ENCODE data around the gene TMEM51. TPM values are rescaled to one million over a fixed set of nuclear protein-coding genes. Genes with fewer than 3 reads are reported as not detected.

Gene TMEM51
- total RNA-seq, 1 donor = 0.72 TPM

- Histone ChIP-seq H3K27me3 (ENCODE audit: insufficient read depth, low read length) (no peaks in the 10 kb centered on the region), H3K79me2 (ENCODE audit: insufficient read depth, low read length) (no peaks in the 10 kb centered on the region), H3K36me3 (ENCODE audit: insufficient read depth, low read length) (no peaks in the 10 kb centered on the region), H3K4me1 (ENCODE audit: insufficient read depth, low read length) (no peaks in the 10 kb centered on the region), H2AFZ (ENCODE audit: low read length) (no peak overlapping the region), H3K27ac (ENCODE audit: low read depth, low read length) (no peak overlapping the region), H3K9me3 (ENCODE audit: low read depth, low read length) (no peaks in the 10 kb centered on the region), H3K4me3 (ENCODE audit: insufficient read depth, low read length) (no peak overlapping the region), H3K4me2 (ENCODE audit: insufficient read depth, low read length) (no peak overlapping the region), H4K20me1 (ENCODE audit: insufficient read depth, low read length) (no peaks in the 10 kb centered on the region)
- DNase-seq (ENCODE audit: insufficient read length, low spot score, missing footprints) = no peak
- no peak for TF ChIP-seq CTCF (IDR thresholded peaks at IDR 0.05; ENCODE audit: extremely low read depth, low read depth, low read length)
These were observed 66.5 kb downstream of the TMEM51 start for GRCh38 chr1:15220024-15220392.

GRCh38 chr1:15220825-15221431, 67.4 kb downstream of the TMEM51 start:
- Histone ChIP-seq H3K27ac (ENCODE audit: low read depth, low read length) (no peak overlapping the region), H3K79me2 (ENCODE audit: insufficient read depth, low read length) (no peaks in the 10 kb centered on the region), H3K4me3 (ENCODE audit: insufficient read depth, low read length) (no peak overlapping the region), H3K27me3 (ENCODE audit: insufficient read depth, low read length) (no peaks in the 10 kb centered on the region), H4K20me1 (ENCODE audit: insufficient read depth, low read length) (no peaks in the 10 kb centered on the region), H3K36me3 (ENCODE audit: insufficient read depth, low read length) (no peaks in the 10 kb centered on the region), H2AFZ (ENCODE audit: low read length) (no peak overlapping the region), H3K4me2 (ENCODE audit: insufficient read depth, low read length) (no peak overlapping the region), H3K4me1 (ENCODE audit: insufficient read depth, low read length) (no peaks in the 10 kb centered on the region), H3K9me3 (ENCODE audit: low read depth, low read length) (no peaks in the 10 kb centered on the region)
- no peak for TF ChIP-seq CTCF (IDR thresholded peaks at IDR 0.05; ENCODE audit: extremely low read depth, low read depth, low read length)
- no peak for DNase-seq (ENCODE audit: insufficient read length, low spot score, missing footprints)

- no peaks in the 10 kb centered on the region for H3K36me3 ChIP-seq (ENCODE audit: insufficient read depth, low read length)
- no peak overlapping the region for H3K4me3 ChIP-seq (ENCODE audit: insufficient read depth, low read length)
- no peaks in the 10 kb centered on the region for H3K27me3 ChIP-seq (ENCODE audit: insufficient read depth, low read length)
- H3K27ac ChIP-seq (ENCODE audit: low read depth, low read length) = no peak overlapping the region
- H3K4me1 ChIP-seq (ENCODE audit: insufficient read depth, low read length) = no peaks in the 10 kb centered on the region
- no peak for DNase-seq (ENCODE audit: insufficient read length, low spot score, missing footprints)
- H3K4me2 ChIP-seq (ENCODE audit: insufficient read depth, low read length) = no peak overlapping the region
- no peaks in the 10 kb centered on the region for H4K20me1 ChIP-seq (ENCODE audit: insufficient read depth, low read length)
- no peak for TF ChIP-seq CTCF (IDR thresholded peaks at IDR 0.05; ENCODE audit: extremely low read depth, low read depth, low read length)
- H2AFZ ChIP-seq (ENCODE audit: low read length) = no peak overlapping the region
- no peaks in the 10 kb centered on the region for H3K9me3 ChIP-seq (ENCODE audit: low read depth, low read length)
- no peaks in the 10 kb centered on the region for H3K79me2 ChIP-seq (ENCODE audit: insufficient read depth, low read length)
These were observed 69.2 kb downstream of the TMEM51 start for GRCh38 chr1:15222653-15223303.

- no peak overlapping the region for H3K4me2 ChIP-seq (ENCODE audit: insufficient read depth, low read length)
- H2AFZ ChIP-seq (ENCODE audit: low read length) = no peak overlapping the region
- DNase-seq (ENCODE audit: insufficient read length, low spot score, missing footprints) = no peak
- H4K20me1 ChIP-seq (ENCODE audit: insufficient read depth, low read length) = no peaks in the 10 kb centered on the region
- TF ChIP-seq CTCF (IDR thresholded peaks at IDR 0.05; ENCODE audit: extremely low read depth, low read depth, low read length) = no peak
- H3K4me1 ChIP-seq (ENCODE audit: insufficient read depth, low read length) = no peaks in the 10 kb centered on the region
- no peaks in the 10 kb centered on the region for H3K36me3 ChIP-seq (ENCODE audit: insufficient read depth, low read length)
- H3K9me3 ChIP-seq (ENCODE audit: low read depth, low read length) = no peaks in the 10 kb centered on the region
- no peaks in the 10 kb centered on the region for H3K27me3 ChIP-seq (ENCODE audit: insufficient read depth, low read length)
- H3K27ac ChIP-seq (ENCODE audit: low read depth, low read length) = no peak overlapping the region
- H3K79me2 ChIP-seq (ENCODE audit: insufficient read depth, low read length) = no peaks in the 10 kb centered on the region
- no peak overlapping the region for H3K4me3 ChIP-seq (ENCODE audit: insufficient read depth, low read length)
These were observed 70.8 kb downstream of the TMEM51 start for GRCh38 chr1:15224259-15224869.
